CD4-positive, CD25-positive, alpha-beta regulatory T cell (primary cell): ENCODE measurements around the gene MARF1. TPM values are rescaled to one million over a fixed set of nuclear protein-coding genes. Genes with fewer than 3 reads are reported as not detected.
"Not testable (repeated sequence)": the region's sequence is repeated elsewhere in the genome, so short reads cannot be mapped to it uniquely, and the experiment has no call there.

Experiments used
- ATAC-seq, 2 donors: fragments of 150-1000 bp; cut with Tn5 transposase; one replicate each; pipeline ENCODE4 v1.10.0; 2021; ENCODE audit warnings: low read depth in 2 of 2, moderate number of reproducible peaks in 2 of 2, moderate library complexity in 1 of 2
- DNase-seq, 3 donors: peaks; one replicate each; pipeline versions ENCODE4 v3.0.0 to v3.0.0-alpha.2; 2012 to 2022; ENCODE audit warnings: mixed read lengths in 1 of 3
- H3K27ac ChIP-seq: one replicate; pipeline ENCODE4 v1.7.0; 2013; ENCODE audit warnings: mild to moderate bottlenecking, low read length; ENCODE audit not compliant: insufficient read depth, poor library complexity, severe bottlenecking
- H3K27me3 ChIP-seq: one replicate; pipeline ENCODE4 v1.7.0; 2013; ENCODE audit warnings: low read length; ENCODE audit not compliant: control insufficient read depth, insufficient read depth
- H3K36me3 ChIP-seq: one replicate; pipeline ENCODE4 v1.7.0; 2013; ENCODE audit warnings: mild to moderate bottlenecking, low read length, moderate library complexity; ENCODE audit not compliant: control insufficient read depth, insufficient read depth
- H3K4me1 ChIP-seq: 2 replicates; pipeline ENCODE4 v1.7.0; 2013; ENCODE audit warnings: mild to moderate bottlenecking, low read length; ENCODE audit not compliant: insufficient read depth, control insufficient read depth, poor library complexity, severe bottlenecking
- H3K4me3 ChIP-seq: one replicate; pipeline ENCODE4 v1.7.0; 2013; ENCODE audit warnings: low read depth, mild to moderate bottlenecking, low read length, moderate library complexity
- H3K9me3 ChIP-seq, 2 experiments: 1 replicate in 1 of 2; 2 replicates in 1 of 2; pipeline ENCODE4 v1.7.0; 2013; ENCODE audit warnings: low read length in 2 of 2, mild to moderate bottlenecking in 1 of 2, moderate library complexity in 1 of 2; ENCODE audit not compliant: control insufficient read depth in 2 of 2
- H3K27ac Mint-ChIP-seq, 3 donors: one replicate each; pipeline ENCODE4 v1.8.0; 2020 to 2022; ENCODE audit warnings: mild to moderate bottlenecking in 3 of 3, mixed read lengths in 3 of 3, moderate library complexity in 2 of 3
- H3K27me3 Mint-ChIP-seq: one replicate; pipeline ENCODE4 v1.8.0; 2022; ENCODE audit warnings: mild to moderate bottlenecking, mixed read lengths
- H3K36me3 Mint-ChIP-seq: one replicate; pipeline ENCODE4 v1.8.0; 2020; ENCODE audit warnings: mixed read lengths
- H3K4me1 Mint-ChIP-seq, 4 donors: one replicate each; pipeline ENCODE4 v1.8.0; 2020 to 2022; ENCODE audit warnings: mixed read lengths in 4 of 4, mild to moderate bottlenecking in 1 of 4
- H3K4me3 Mint-ChIP-seq, 4 donors: one replicate each; pipeline ENCODE4 v1.8.0; 2020 to 2022; ENCODE audit warnings: mild to moderate bottlenecking in 4 of 4, mixed read lengths in 4 of 4, moderate library complexity in 3 of 4
- H3K9me3 Mint-ChIP-seq, 7 donors: one replicate each; pipeline ENCODE4 v1.8.0; 2020 to 2022; ENCODE audit warnings: mixed read lengths in 7 of 7, mild to moderate bottlenecking in 3 of 7, moderate library complexity in 2 of 7
- polyA plus RNA-seq, 4 donors: library from polyadenylated mRNA; unstranded; fragments of 300-500 nt; fragmentation: Illumina TruSeq; gene quantifications; one replicate each; pipeline ENCODE4 v1.2.3, GENCODE V29; 2021
- total RNA-seq: library from RNA; stranded (reverse); gene quantifications from one replicate; pipeline ENCODE4 v1.2.3, GENCODE V29; 2022

The MARF1 gene
- total and polyA plus RNA-seq, 5 donors from 2014 or later, result 13.7 to 208 (median 17.7) TPM

- Mint-ChIP-seq H3K4me3 (no peak overlapping the region), H3K27ac (peak overlapping the region in 1 of 3 donors; percentile 74), H3K4me1 (peaks cover 0 to 6% (median 1%) of the 10 kb centered on the region in 4 donors), H3K36me3 (peaks cover 12% of the 10 kb centered on the region), H3K9me3 (peaks cover 0 to 1% (median 0%) of the 10 kb centered on the region in 7 donors), H3K27me3 (no peaks in the 10 kb centered on the region)
- no peaks in the 10 kb centered on the region for H3K36me3 ChIP-seq
- H3K4me3 ChIP-seq, result no peak overlapping the region
- no peaks in the 10 kb centered on the region for H3K4me1 ChIP-seq
- no peak for ATAC-seq
- no peaks in the 10 kb centered on the region for H3K27me3 ChIP-seq
- no peak for DNase-seq
- no peaks in the 10 kb centered on the region for H3K9me3 ChIP-seq
- H3K27ac ChIP-seq, result no peak overlapping the region
These were observed 69.6 kb downstream of the MARF1 start for GRCh38 chr16:15573274-15573895.

- H3K9me3 ChIP-seq, result no peaks in the 10 kb centered on the region
- peaks cover 10% of the 10 kb centered on the region for H3K36me3 Mint-ChIP-seq
- no peak overlapping the region for H3K27ac Mint-ChIP-seq
- ATAC-seq, result no peak
- H3K4me3 Mint-ChIP-seq, result no peak overlapping the region
- H3K4me1 ChIP-seq, result no peaks in the 10 kb centered on the region
- no peak overlapping the region for H3K27ac ChIP-seq
- peaks cover 0 to 6% (median 1%) of the 10 kb centered on the region in 4 donors for H3K4me1 Mint-ChIP-seq
- no peak for DNase-seq
- H3K36me3 ChIP-seq, result no peaks in the 10 kb centered on the region
- H3K4me3 ChIP-seq, result no peak overlapping the region
- no peaks in the 10 kb centered on the region for H3K27me3 ChIP-seq
- H3K9me3 Mint-ChIP-seq, result peaks cover 0 to 1% (median 0%) of the 10 kb centered on the region in 7 donors
- H3K27me3 Mint-ChIP-seq, result no peaks in the 10 kb centered on the region
These were observed 70.5 kb downstream of the MARF1 start for GRCh38 chr16:15572329-15573001.

- H3K9me3 ChIP-seq, result no peaks in the 10 kb centered on the region
- peaks cover 0 to 1% (median 0%) of the 10 kb centered on the region in 7 donors for H3K9me3 Mint-ChIP-seq
- no peaks in the 10 kb centered on the region for H3K4me1 ChIP-seq
- no peaks in the 10 kb centered on the region for H3K27me3 Mint-ChIP-seq
- no peak for DNase-seq
- H3K27ac Mint-ChIP-seq, result no peak overlapping the region
- no peak for ATAC-seq
- no peak overlapping the region for H3K4me3 ChIP-seq
- H3K27ac ChIP-seq, result no peak overlapping the region
- no peak overlapping the region for H3K4me3 Mint-ChIP-seq
- peaks cover 0 to 6% (median 1%) of the 10 kb centered on the region in 4 donors for H3K4me1 Mint-ChIP-seq
- H3K36me3 ChIP-seq, result no peaks in the 10 kb centered on the region
- no peaks in the 10 kb centered on the region for H3K27me3 ChIP-seq
- H3K36me3 Mint-ChIP-seq, result peaks cover 6% of the 10 kb centered on the region
These were observed 71.4 kb downstream of the MARF1 start for GRCh38 chr16:15571557-15571956.

- not testable (repeated sequence) for H3K27me3 Mint-ChIP-seq, H3K36me3 Mint-ChIP-seq, H3K9me3 Mint-ChIP-seq
These were observed 72.3 kb downstream of the MARF1 start for GRCh38 chr16:15570666-15571065.

GRCh38 chr16:15567823-15568222 lies 75.1 kb downstream of the MARF1 start:
- no peaks in the 10 kb centered on the region for H3K36me3 ChIP-seq
- H3K9me3 ChIP-seq, result no peaks in the 10 kb centered on the region
- Mint-ChIP-seq H3K36me3 (peaks cover 6% of the 10 kb centered on the region), H3K27me3 (no peaks in the 10 kb centered on the region), H3K4me1 (peaks cover 0 to 2% (median 0%) of the 10 kb centered on the region in 4 donors), H3K27ac (peak overlapping the region in 1 of 3 donors; percentile 2), H3K4me3 (no peak overlapping the region), H3K9me3 (no peaks in the 10 kb centered on the region)
- DNase-seq, result no peak
- no peak overlapping the region for H3K4me3 ChIP-seq
- no peaks in the 10 kb centered on the region for H3K4me1 ChIP-seq
- H3K27me3 ChIP-seq, result no peaks in the 10 kb centered on the region
- no peak for ATAC-seq
- no peak overlapping the region for H3K27ac ChIP-seq

More at GRCh38 chr16:15570666-15571065, 72.3 kb downstream of the MARF1 start:
- H3K36me3 ChIP-seq, H3K27me3 ChIP-seq, H3K27ac Mint-ChIP-seq, H3K9me3 ChIP-seq, H3K4me1 Mint-ChIP-seq, H3K4me3 ChIP-seq, DNase-seq, H3K4me1 ChIP-seq, H3K27ac ChIP-seq, ATAC-seq: not testable (repeated sequence)
- peak overlapping the region in 1 of 4 donors; percentile 11 for H3K4me3 Mint-ChIP-seq

GRCh38 chr16:15566095-15566494 lies 76.9 kb downstream of the MARF1 start:
- DNase-seq, result no peak
- peaks cover 6% of the 10 kb centered on the region for H3K36me3 Mint-ChIP-seq
- H3K4me3 ChIP-seq, result no peak overlapping the region

GRCh38 chr16:15564604-15565339 lies 78.2 kb downstream of the MARF1 start:
- no peaks in the 10 kb centered on the region for H3K4me1 Mint-ChIP-seq
- H3K27me3 Mint-ChIP-seq, result no peaks in the 10 kb centered on the region
- peaks cover 6% of the 10 kb centered on the region for H3K36me3 Mint-ChIP-seq
- H3K4me3 ChIP-seq, result no peak overlapping the region
- DNase-seq, result no peak
- no peaks in the 10 kb centered on the region for H3K9me3 ChIP-seq
- peaks cover 0 to 1% (median 0%) of the 10 kb centered on the region in 7 donors for H3K9me3 Mint-ChIP-seq
- H3K27ac Mint-ChIP-seq, result no peak overlapping the region
- no peak overlapping the region for H3K4me3 Mint-ChIP-seq
- no peak overlapping the region for H3K27ac ChIP-seq
- H3K36me3 ChIP-seq, result no peaks in the 10 kb centered on the region
- H3K4me1 ChIP-seq, result no peaks in the 10 kb centered on the region
- ATAC-seq, result no peak
- H3K27me3 ChIP-seq, result no peaks in the 10 kb centered on the region

More at GRCh38 chr16:15566095-15566494, 76.9 kb downstream of the MARF1 start:
- Mint-ChIP-seq H3K4me1 (no peaks in the 10 kb centered on the region), H3K27ac (no peak overlapping the region), H3K27me3 (no peaks in the 10 kb centered on the region), H3K4me3 (no peak overlapping the region), H3K9me3 (no peaks in the 10 kb centered on the region)
- Histone ChIP-seq H3K9me3 (no peaks in the 10 kb centered on the region), H3K36me3 (no peaks in the 10 kb centered on the region), H3K27me3 (no peaks in the 10 kb centered on the region), H3K27ac (no peak overlapping the region), H3K4me1 (no peaks in the 10 kb centered on the region)
- ATAC-seq, result no peak
